ENCODE data around the gene TATDN2.

Gene TATDN2

GRCh38 chr3:10228248-10228950 is 19.9 kb upstream of the TATDN2 start:
- H3K27me3 Mint-ChIP-seq: no peaks in the 10 kb centered on the region
- no peaks in the 10 kb centered on the region for H3K9me3 Mint-ChIP-seq
- peaks cover 37% of the 10 kb centered on the region for H3K4me1 Mint-ChIP-seq
- H3K27ac Mint-ChIP-seq: peak overlapping the region; percentile 42
- H3K36me3 Mint-ChIP-seq: peaks cover 2% of the 10 kb centered on the region
- H3K4me3 Mint-ChIP-seq: no peak overlapping the region

GRCh38 chr3:10229576-10229975 is 18.7 kb upstream of the TATDN2 start:
- H3K4me3 Mint-ChIP-seq: no peak overlapping the region
- no peaks in the 10 kb centered on the region for H3K9me3 Mint-ChIP-seq
- H3K36me3 Mint-ChIP-seq: peaks cover 2% of the 10 kb centered on the region
- no peaks in the 10 kb centered on the region for H3K27me3 Mint-ChIP-seq
- H3K27ac Mint-ChIP-seq: peak overlapping the region; percentile 7
- peaks cover 27% of the 10 kb centered on the region for H3K4me1 Mint-ChIP-seq

- Mint-ChIP-seq H3K4me1 (peaks cover 20% of the 10 kb centered on the region), H3K9me3 (no peaks in the 10 kb centered on the region), H3K4me3 (no peak overlapping the region), H3K27ac (peak overlapping the region; percentile 74), H3K27me3 (no peaks in the 10 kb centered on the region), H3K36me3 (peaks cover 4% of the 10 kb centered on the region)
Observed at GRCh38 chr3:10232137-10232536, 16.1 kb upstream of the TATDN2 start.

GRCh38 chr3:10233988-10234387 is 14.3 kb upstream of the TATDN2 start:
- Mint-ChIP-seq H3K36me3 (peaks cover 5% of the 10 kb centered on the region), H3K4me3 (no peak overlapping the region), H3K4me1 (peaks cover 27% of the 10 kb centered on the region), H3K9me3 (no peaks in the 10 kb centered on the region), H3K27me3 (no peaks in the 10 kb centered on the region), H3K27ac (no peak overlapping the region)

GRCh38 chr3:10234526-10235230 is 13.6 kb upstream of the TATDN2 start:
- Mint-ChIP-seq H3K4me3 (no peak overlapping the region), H3K27ac (no peak overlapping the region), H3K36me3 (peaks cover 8% of the 10 kb centered on the region), H3K27me3 (no peaks in the 10 kb centered on the region), H3K4me1 (peaks cover 29% of the 10 kb centered on the region), H3K9me3 (no peaks in the 10 kb centered on the region)

- Mint-ChIP-seq H3K27me3 (no peaks in the 10 kb centered on the region), H3K4me3 (no peak overlapping the region), H3K4me1 (peaks cover 31% of the 10 kb centered on the region), H3K27ac (no peak overlapping the region), H3K9me3 (no peaks in the 10 kb centered on the region), H3K36me3 (peaks cover 8% of the 10 kb centered on the region)
Observed at GRCh38 chr3:10235551-10235950, 12.7 kb upstream of the TATDN2 start.

GRCh38 chr3:10238345-10239183 is 9.7 kb upstream of the TATDN2 start:
- H3K36me3 Mint-ChIP-seq: peaks cover 5% of the 10 kb centered on the region
- H3K9me3 Mint-ChIP-seq: no peaks in the 10 kb centered on the region
- H3K4me1 Mint-ChIP-seq: peaks cover 51% of the 10 kb centered on the region
- H3K27ac Mint-ChIP-seq: peak overlapping the region; percentile 41
- H3K27me3 Mint-ChIP-seq: no peaks in the 10 kb centered on the region
- peak overlapping the region; percentile 15 for H3K4me3 Mint-ChIP-seq

- H3K36me3 Mint-ChIP-seq: peaks cover 9% of the 10 kb centered on the region
- H3K9me3 Mint-ChIP-seq: no peaks in the 10 kb centered on the region
- no peak overlapping the region for H3K4me3 Mint-ChIP-seq
- no peaks in the 10 kb centered on the region for H3K27me3 Mint-ChIP-seq
- H3K27ac Mint-ChIP-seq: no peak overlapping the region
- peaks cover 64% of the 10 kb centered on the region for H3K4me1 Mint-ChIP-seq
Observed at GRCh38 chr3:10240799-10241198, 7.5 kb upstream of the TATDN2 start.

GRCh38 chr3:10242182-10243065 is 5.8 kb upstream of the TATDN2 start:
- no peaks in the 10 kb centered on the region for H3K27me3 Mint-ChIP-seq
- peak overlapping the region; percentile 81 for H3K4me3 Mint-ChIP-seq
- peaks cover 63% of the 10 kb centered on the region for H3K4me1 Mint-ChIP-seq
- no peaks in the 10 kb centered on the region for H3K9me3 Mint-ChIP-seq
- H3K27ac Mint-ChIP-seq: peak overlapping the region; percentile 98
- peaks cover 9% of the 10 kb centered on the region for H3K36me3 Mint-ChIP-seq

- Mint-ChIP-seq H3K27me3 (no peaks in the 10 kb centered on the region), H3K4me1 (peaks cover 58% of the 10 kb centered on the region), H3K36me3 (peaks cover 11% of the 10 kb centered on the region), H3K4me3 (no peak overlapping the region), H3K9me3 (no peaks in the 10 kb centered on the region), H3K27ac (peak overlapping the region; percentile 78)
Observed at GRCh38 chr3:10244009-10244408, 4.2 kb upstream of the TATDN2 start.

GRCh38 chr3:10245081-10245712 is 3.1 kb upstream of the TATDN2 start:
- Mint-ChIP-seq H3K9me3 (no peaks in the 10 kb centered on the region), H3K36me3 (peaks cover 11% of the 10 kb centered on the region), H3K27ac (no peak overlapping the region), H3K4me1 (peaks cover 59% of the 10 kb centered on the region), H3K4me3 (no peak overlapping the region), H3K27me3 (no peaks in the 10 kb centered on the region)

GRCh38 chr3:10247679-10248183 is 528 bp upstream of the TATDN2 start:
- Mint-ChIP-seq H3K27ac (peak overlapping the region; percentile 97), H3K4me1 (peaks cover 60% of the 10 kb centered on the region), H3K4me3 (peak overlapping the region; percentile 94), H3K36me3 (peaks cover 24% of the 10 kb centered on the region), H3K27me3 (no peaks in the 10 kb centered on the region), H3K9me3 (no peaks in the 10 kb centered on the region)

- no peaks in the 10 kb centered on the region for H3K27me3 Mint-ChIP-seq
Observed at GRCh38 chr3:10248984-10249748, 907 bp downstream of the TATDN2 start.

GRCh38 chr3:10249833-10250232 is 1.6 kb downstream of the TATDN2 start:
- H3K9me3 Mint-ChIP-seq: no peaks in the 10 kb centered on the region
- H3K27me3 Mint-ChIP-seq: no peaks in the 10 kb centered on the region
- H3K27ac Mint-ChIP-seq: peak overlapping the region; percentile 96
- peaks cover 26% of the 10 kb centered on the region for H3K36me3 Mint-ChIP-seq
- H3K4me3 Mint-ChIP-seq: peak overlapping the region; percentile 96
- H3K4me1 Mint-ChIP-seq: peaks cover 60% of the 10 kb centered on the region

More at GRCh38 chr3:10248984-10249748, 907 bp downstream of the TATDN2 start:
- Mint-ChIP-seq H3K36me3 (peaks cover 30% of the 10 kb centered on the region), H3K9me3 (no peaks in the 10 kb centered on the region), H3K4me3 (peak overlapping the region; percentile 96), H3K27ac (peak overlapping the region; percentile 96), H3K4me1 (peaks cover 60% of the 10 kb centered on the region)

Measured in activated naive CD4-positive, alpha-beta T cell treated with anti-CD3 and anti-CD28 coated beads, Interleukin-2, amount 50 U/mL, for 24 hours (primary cell).